CD4-positive, alpha-beta T cell treated with Interleukin-1 beta for 1 hour (primary cell): ENCODE results near the gene DERL2.
"Not testable (repeated sequence)": the region's sequence is repeated elsewhere in the genome, so short reads cannot be mapped to it uniquely, and the experiment has no call there.

Experiments
- DNase-seq, 2 donors: peaks; one replicate each; pipeline ENCODE4 v3.0.0-alpha.2; 2020 to 2022

Gene DERL2

GRCh38 chr17:5435781-5436315, 50.1 kb downstream of the DERL2 start:
- DNase-seq = not testable (repeated sequence)

DNA sequence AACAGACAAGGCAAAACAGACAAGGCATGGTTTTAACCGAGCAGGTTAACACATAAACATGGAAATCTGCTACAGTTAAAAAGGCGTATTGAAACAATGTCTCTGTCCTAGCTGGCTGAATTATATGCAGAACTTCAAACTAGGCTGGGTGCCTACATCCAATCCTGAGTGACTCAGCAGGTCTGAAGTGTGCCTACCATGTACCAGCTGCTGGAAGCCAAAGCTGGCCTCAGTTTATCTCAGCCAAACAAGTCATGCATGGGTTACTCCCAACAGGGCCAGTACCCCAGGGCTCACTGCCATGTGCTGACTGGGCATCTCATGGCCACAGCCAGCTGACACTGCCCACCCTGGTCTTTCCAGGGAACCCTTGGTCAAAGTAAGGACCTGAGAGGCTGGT, 51.0 kb downstream of the DERL2 start:
- no peak for DNase-seq

GRCh38 chr17:5431949-5432556, 53.9 kb downstream of the DERL2 start:
- no peak for DNase-seq

- DNase-seq = not testable (repeated sequence)
Observed at GRCh38 chr17:5431234-5431633, 54.7 kb downstream of the DERL2 start.

- DNase-seq = no peak
Observed at GRCh38 chr17:5430413-5430999, 55.5 kb downstream of the DERL2 start.

- no peak for DNase-seq
Observed at GRCh38 chr17:5429191-5429887, 56.6 kb downstream of the DERL2 start.

DNA sequence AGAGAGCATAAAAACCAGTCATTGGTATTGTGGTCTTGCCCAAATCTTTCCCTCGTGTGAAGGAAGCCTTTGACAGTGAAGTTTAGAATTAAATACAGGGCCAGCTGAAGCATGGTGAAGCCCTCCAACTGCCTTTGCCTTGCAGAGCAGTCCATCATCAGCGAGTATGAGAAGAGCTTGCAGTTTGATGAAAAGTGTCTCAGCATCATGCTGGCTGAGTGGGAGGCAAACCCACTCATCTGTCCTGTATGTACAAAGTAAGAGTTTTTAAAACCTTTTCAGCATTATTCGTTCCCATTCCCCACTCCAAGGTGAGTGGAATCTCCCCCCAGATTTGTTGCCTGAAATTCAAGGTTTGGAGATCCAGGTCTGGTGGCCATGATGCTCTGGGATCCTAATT, 60.2 kb downstream of the DERL2 start:
- no peak for DNase-seq

DNA sequence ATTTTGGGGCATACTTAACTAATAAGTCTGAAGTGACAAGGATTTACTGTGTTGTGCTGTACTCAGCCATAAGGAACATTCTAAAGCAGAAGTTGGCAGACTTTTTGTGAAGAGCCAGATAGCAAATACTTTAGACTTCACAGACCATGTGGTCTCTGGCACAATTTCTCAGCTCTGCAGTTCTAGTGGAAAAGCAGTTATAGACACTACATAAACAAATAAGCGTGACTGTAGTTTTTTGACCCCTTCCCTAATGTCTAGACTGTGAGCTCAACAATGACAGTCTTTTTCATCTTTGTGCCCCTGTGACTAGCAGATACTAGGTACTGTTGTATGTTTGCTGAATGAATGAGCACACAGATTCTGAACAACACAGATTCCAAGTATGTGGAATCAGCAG, 61.1 kb downstream of the DERL2 start:
- DNase-seq = no peak

GRCh38 chr17:5422505-5422904, 63.5 kb downstream of the DERL2 start:
- DNase-seq = no peak
